ENCODE data around the gene CDRT15. TPM values are rescaled to one million over a fixed set of nuclear protein-coding genes. Genes with fewer than 3 reads are reported as not detected.
A peak's percentile ranks its signal among the peaks of the same experiment; 100 is the strongest.

The CDRT15 gene
- total and polyA plus RNA-seq, 8 donors, result not detected

GRCh38 chr17:14214271-14214670 is 22.4 kb downstream of the CDRT15 start:
- no peak for DNase-seq
- TF ChIP-seq CTCF (IDR thresholded peaks at IDR 0.05), result no peak
- intact Hi-C loops (cut with DNase I), result no loop called here
- Histone ChIP-seq H3K27ac (no peak overlapping the region), H3K36me3 (no peaks in the 10 kb centered on the region), H3K4me1 (no peaks in the 10 kb centered on the region), H3K9me3 (no peaks in the 10 kb centered on the region), H3K4me3 (no peak overlapping the region), H3K27me3 (no peaks in the 10 kb centered on the region)
- no peak for ATAC-seq
- FAIRE-seq, result no peak
- WGBS, 2 donors, result 97 to 100% methylated on average over 2 of the region's 2 CpGs

GRCh38 chr17:14212401-14212800 is 24.3 kb downstream of the CDRT15 start:
- no peak for DNase-seq
- H3K9me3 ChIP-seq, result no peaks in the 10 kb centered on the region
- WGBS, 2 donors, result 97 to 98% methylated on average over 11 of the region's 12 CpGs
- intact Hi-C loops (cut with DNase I), result no loop called here
- H3K36me3 ChIP-seq, result peaks cover 0 to 6% (median 0%) of the 10 kb centered on the region in 3 donors
- no peak for FAIRE-seq
- no peaks in the 10 kb centered on the region for H3K27me3 ChIP-seq
- no peak overlapping the region for H3K27ac ChIP-seq
- no peak for TF ChIP-seq CTCF (IDR thresholded peaks at IDR 0.05)
- H3K4me1 ChIP-seq, result no peaks in the 10 kb centered on the region
- ATAC-seq, result no peak
- no peak overlapping the region for H3K4me3 ChIP-seq

GRCh38 chr17:14211801-14212200 is 24.9 kb downstream of the CDRT15 start:
- Histone ChIP-seq H3K4me1 (no peaks in the 10 kb centered on the region), H3K4me3 (no peak overlapping the region), H3K27ac (no peak overlapping the region), H3K36me3 (peaks cover 0 to 7% (median 3%) of the 10 kb centered on the region in 3 donors), H3K9me3 (no peaks in the 10 kb centered on the region), H3K27me3 (no peaks in the 10 kb centered on the region)
- 64 to 65% methylated on average over 17 of the region's 17 CpGs for WGBS, 2 donors
- peak in 1 of 4 donors; percentile 19 for TF ChIP-seq CTCF (IDR thresholded peaks at IDR 0.05)
- intact Hi-C loops (cut with DNase I), result no loop called here
- DNase-seq, result peak in 3 of 6 donors; percentile 27 to 62 (median 60)
- peak in 1 of 4 donors; percentile 44 for ATAC-seq
- no peak for FAIRE-seq

- no peak for DNase-seq
- FAIRE-seq, result no peak
- H3K36me3 ChIP-seq, result peaks cover 0 to 7% (median 3%) of the 10 kb centered on the region in 3 donors
- H3K9me3 ChIP-seq, result no peaks in the 10 kb centered on the region
- 80 to 89% methylated on average over 4 of the region's 4 CpGs for WGBS, 2 donors
- peaks cover 0 to 3% (median 0%) of the 10 kb centered on the region in 3 donors for H3K4me1 ChIP-seq
- intact Hi-C loops (cut with DNase I), result no loop called here
- H3K27me3 ChIP-seq, result no peaks in the 10 kb centered on the region
- TF ChIP-seq CTCF (IDR thresholded peaks at IDR 0.05), result no peak
- no peak for ATAC-seq
- H3K27ac ChIP-seq, result no peak overlapping the region
- no peak overlapping the region for H3K4me3 ChIP-seq
Measured at GRCh38 chr17:14211246-14211645, 25.4 kb downstream of the CDRT15 start.

- DNase-seq (no peak), FAIRE-seq (no peak), ATAC-seq (no peak)
- Histone ChIP-seq H3K4me3 (no peak overlapping the region), H3K27me3 (no peaks in the 10 kb centered on the region), H3K9me3 (no peaks in the 10 kb centered on the region), H3K27ac (no peak overlapping the region), H3K4me1 (peaks cover 0 to 3% (median 0%) of the 10 kb centered on the region in 3 donors), H3K36me3 (peaks cover 0 to 7% (median 3%) of the 10 kb centered on the region in 3 donors)
- intact Hi-C loops (cut with DNase I), result no loop called here
- WGBS, 2 donors, result 74 to 80% methylated on average over 3 of the region's 3 CpGs
- TF ChIP-seq CTCF (IDR thresholded peaks at IDR 0.05), result no peak
Measured at GRCh38 chr17:14209215-14209614, 27.4 kb downstream of the CDRT15 start.
